PFSK-1 (cell line): ENCODE measurements around the gene RAB3C.

Source experiments
- FOXP2 ChIP-seq: optimal IDR thresholded peaks from 2 replicates; pipeline ENCODE3; 2011; ENCODE audit warnings: borderline replicate concordance, control low read depth, inconsistent platforms; ENCODE audit not compliant: insufficient read depth; ENCODE audit errors: extremely low read length, extremely low read depth
- POLR2AphosphoS5 ChIP-seq: IDR thresholded peaks from 2 replicates; pipeline ENCODE4 v1.6.1; 2012; ENCODE audit warnings: low read depth, mild to moderate bottlenecking, control low read depth, low read length, moderate library complexity
- SIN3A ChIP-seq: IDR thresholded peaks from 2 replicates; pipeline ENCODE4 v1.6.1; 2012; ENCODE audit warnings: mild to moderate bottlenecking, low read length, moderate library complexity, borderline replicate concordance; ENCODE audit not compliant: insufficient read depth
- TAF1 ChIP-seq: IDR thresholded peaks from 2 replicates; pipeline ENCODE4 v1.6.1; 2012; ENCODE audit warnings: low read length, control low read depth, borderline replicate concordance; ENCODE audit not compliant: insufficient read depth
- TF ChIP-seq, protein P1 (sequence below), 2 experiments: IDR thresholded peaks; 2 replicates each; pipeline versions ENCODE4 v1.6.1 to v1.8.0; 2011 to 2012; ENCODE audit warnings: low read depth in 2 of 2, low read length in 2 of 2, control low read depth in 1 of 2, inconsistent platforms in 1 of 2, mild to moderate bottlenecking in 1 of 2, moderate library complexity in 1 of 2; ENCODE audit not compliant: insufficient read depth in 1 of 2

RAB3C gene

DNA sequence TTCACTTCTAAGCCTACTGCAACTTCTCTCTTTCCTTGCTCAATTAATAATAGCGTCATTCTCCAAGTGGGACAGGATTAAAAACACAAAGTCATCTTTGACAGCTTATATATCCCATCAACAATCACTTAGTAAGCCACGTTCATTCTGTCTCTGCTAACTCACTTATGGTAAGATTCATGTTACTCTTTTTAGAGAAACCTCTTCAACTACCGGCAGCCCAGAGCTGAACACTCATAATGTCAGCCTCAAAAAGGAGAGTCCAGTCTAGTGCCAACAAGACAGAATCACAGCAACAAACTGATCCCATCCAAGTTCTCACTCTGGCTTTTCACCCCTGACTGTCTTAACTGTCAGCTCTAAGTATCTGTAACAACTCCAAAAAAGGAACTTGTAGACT, 196.0 kb downstream of the RAB3C start:
- TF ChIP-seq, protein P1, sequence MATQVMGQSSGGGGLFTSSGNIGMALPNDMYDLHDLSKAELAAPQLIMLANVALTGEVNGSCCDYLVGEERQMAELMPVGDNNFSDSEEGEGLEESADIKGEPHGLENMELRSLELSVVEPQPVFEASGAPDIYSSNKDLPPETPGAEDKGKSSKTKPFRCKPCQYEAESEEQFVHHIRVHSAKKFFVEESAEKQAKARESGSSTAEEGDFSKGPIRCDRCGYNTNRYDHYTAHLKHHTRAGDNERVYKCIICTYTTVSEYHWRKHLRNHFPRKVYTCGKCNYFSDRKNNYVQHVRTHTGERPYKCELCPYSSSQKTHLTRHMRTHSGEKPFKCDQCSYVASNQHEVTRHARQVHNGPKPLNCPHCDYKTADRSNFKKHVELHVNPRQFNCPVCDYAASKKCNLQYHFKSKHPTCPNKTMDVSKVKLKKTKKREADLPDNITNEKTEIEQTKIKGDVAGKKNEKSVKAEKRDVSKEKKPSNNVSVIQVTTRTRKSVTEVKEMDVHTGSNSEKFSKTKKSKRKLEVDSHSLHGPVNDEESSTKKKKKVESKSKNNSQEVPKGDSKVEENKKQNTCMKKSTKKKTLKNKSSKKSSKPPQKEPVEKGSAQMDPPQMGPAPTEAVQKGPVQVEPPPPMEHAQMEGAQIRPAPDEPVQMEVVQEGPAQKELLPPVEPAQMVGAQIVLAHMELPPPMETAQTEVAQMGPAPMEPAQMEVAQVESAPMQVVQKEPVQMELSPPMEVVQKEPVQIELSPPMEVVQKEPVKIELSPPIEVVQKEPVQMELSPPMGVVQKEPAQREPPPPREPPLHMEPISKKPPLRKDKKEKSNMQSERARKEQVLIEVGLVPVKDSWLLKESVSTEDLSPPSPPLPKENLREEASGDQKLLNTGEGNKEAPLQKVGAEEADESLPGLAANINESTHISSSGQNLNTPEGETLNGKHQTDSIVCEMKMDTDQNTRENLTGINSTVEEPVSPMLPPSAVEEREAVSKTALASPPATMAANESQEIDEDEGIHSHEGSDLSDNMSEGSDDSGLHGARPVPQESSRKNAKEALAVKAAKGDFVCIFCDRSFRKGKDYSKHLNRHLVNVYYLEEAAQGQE (IDR thresholded peaks at IDR 0.05; ENCODE audit: insufficient read depth in 1 of 2, low read depth in 2 of 2, low read length in 2 of 2) = no peak
- TF ChIP-seq SIN3A = no peak
- no peak for TF ChIP-seq FOXP2
- TF ChIP-seq TAF1 = no peak
- TF ChIP-seq POLR2AphosphoS5 = no peak

DNA sequence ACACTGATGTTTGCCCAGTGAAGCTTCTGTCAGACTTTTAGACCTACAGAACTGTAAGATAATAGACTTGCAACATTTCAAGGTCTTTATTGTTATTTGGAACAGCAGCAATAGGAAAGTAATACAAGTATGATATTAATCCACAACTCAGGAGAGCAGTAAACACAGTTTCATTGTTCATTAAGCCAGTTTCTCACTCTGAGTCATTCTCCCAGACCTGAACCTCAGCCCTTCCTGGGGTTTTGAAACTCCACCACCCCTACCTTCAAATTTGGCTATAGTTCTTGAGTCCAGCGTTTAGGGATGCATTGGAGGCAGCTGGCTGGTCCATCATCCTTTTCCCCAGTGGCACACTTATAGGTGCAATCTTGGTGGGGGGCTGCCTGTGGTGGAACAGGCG, 203.2 kb downstream of the RAB3C start:
- TF ChIP-seq POLR2AphosphoS5 (no peak), FOXP2 (no peak), SIN3A (no peak), TAF1 (no peak)
- TF ChIP-seq, protein P1 (IDR thresholded peaks at IDR 0.05; ENCODE audit: insufficient read depth in 1 of 2, low read depth in 2 of 2, low read length in 2 of 2) = no peak

DNA sequence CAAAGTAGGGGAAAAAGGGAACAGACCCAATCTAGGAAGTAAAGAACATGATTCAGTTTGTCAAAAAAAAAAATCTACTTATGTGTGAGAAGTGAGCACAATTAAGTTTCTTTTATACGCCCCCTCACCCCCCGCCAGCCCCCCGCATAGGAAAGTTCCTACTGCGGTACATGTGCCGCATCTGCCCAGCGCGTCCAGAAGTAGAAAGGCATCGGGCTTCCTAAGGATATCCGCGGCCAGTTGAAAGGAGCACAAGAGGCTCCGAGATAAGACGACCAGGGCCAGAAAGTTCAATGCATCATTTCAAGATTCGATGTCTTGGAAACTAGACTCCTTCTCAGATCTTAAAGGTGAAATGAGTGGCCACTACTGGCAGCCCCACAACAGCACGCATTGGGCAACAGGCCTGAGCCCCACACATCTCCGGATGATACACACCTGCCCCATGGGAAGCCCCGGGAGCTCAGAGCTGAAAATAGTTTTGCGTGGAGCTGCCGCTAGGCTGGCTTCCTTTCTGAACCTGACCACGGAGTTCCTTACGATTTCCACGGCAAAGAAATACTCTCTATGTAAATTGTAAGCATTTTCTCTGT, 203.9 kb downstream of the RAB3C start:
- no peak for TF ChIP-seq SIN3A

DNA sequence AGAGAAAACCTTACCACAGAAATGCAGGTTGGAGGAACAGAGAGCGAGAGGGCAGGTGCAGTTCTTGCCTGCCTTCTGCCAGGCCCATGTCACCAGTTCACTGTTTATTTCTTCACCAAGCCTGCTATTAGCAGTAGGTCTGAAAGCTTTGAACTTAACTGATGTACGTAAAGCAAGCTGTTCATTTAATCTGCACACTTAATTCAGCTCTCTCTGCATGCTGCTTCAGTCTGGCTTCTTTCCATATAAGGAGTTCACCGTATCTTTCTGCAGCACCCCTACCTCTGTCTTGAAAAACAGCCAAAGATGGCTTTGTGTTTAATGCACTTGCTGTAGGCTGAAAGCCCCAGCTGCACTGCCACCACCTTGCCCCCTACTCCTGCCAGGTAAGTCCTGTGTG, 205.1 kb downstream of the RAB3C start:
- no peak for TF ChIP-seq TAF1
- TF ChIP-seq, protein P1 (IDR thresholded peaks at IDR 0.05; ENCODE audit: insufficient read depth in 1 of 2, low read depth in 2 of 2, low read length in 2 of 2) = no peak

DNA sequence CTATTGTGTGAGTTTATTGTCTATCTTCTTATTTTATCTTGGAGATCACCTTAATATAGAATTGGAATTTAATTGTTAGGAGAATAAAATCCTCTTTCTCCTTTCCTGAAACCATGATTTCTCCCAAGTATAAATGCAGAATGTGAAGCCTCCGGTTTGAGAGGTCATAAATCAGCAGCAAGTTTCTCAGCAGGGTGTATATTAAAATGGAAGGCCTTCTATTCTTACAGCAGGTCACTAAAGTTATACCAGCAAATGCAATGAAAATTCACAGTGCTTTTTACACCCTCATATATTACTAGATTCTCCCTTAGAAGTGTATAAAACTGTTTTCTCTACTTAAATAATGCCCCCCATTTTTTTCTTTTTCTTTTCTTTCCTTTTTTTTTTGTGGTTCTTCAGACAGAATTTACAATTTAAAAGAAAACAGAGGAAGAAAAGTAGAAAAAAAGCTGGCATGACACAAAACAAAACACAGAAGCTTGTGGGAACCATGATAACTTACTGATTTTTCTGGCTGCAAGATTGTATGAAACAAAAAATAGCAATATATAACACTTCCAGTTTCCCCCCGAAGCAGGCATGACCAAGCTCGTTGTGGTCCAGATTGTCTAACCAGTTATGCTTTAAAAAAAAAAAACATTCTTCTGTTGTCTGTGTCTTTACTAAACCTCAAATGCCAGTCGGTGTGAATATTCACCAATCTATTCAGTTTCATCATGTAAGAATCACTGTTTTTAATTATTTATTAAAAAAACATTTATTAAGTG, 211.2 kb downstream of the RAB3C start:
- TF ChIP-seq SIN3A (no peak), FOXP2 (no peak), POLR2AphosphoS5 (no peak), TAF1 (no peak)
- TF ChIP-seq, protein P1 (IDR thresholded peaks at IDR 0.05; ENCODE audit: insufficient read depth in 1 of 2, low read depth in 2 of 2, low read length in 2 of 2) = no peak
